ENCODE data around the gene TSPAN14. TPM values are rescaled to one million over a fixed set of nuclear protein-coding genes. Genes with fewer than 3 reads are reported as not detected.

The TSPAN14 gene
- total RNA-seq, 1 donor: 23.9 TPM

- H3K36me3 ChIP-seq (ENCODE audit: insufficient read depth, low read length): no peaks in the 10 kb centered on the region
- H3K9me3 ChIP-seq (ENCODE audit: low read depth, low read length): no peaks in the 10 kb centered on the region
- H3K4me1 ChIP-seq (ENCODE audit: insufficient read depth, low read length): no peaks in the 10 kb centered on the region
- H3K4me3 ChIP-seq (ENCODE audit: insufficient read depth, low read length): no peak overlapping the region
- DNase-seq (ENCODE audit: insufficient read length, low spot score, missing footprints): no peak
- H3K4me2 ChIP-seq (ENCODE audit: insufficient read depth, low read length): no peak overlapping the region
- H2AFZ ChIP-seq (ENCODE audit: low read length): no peak overlapping the region
- no peaks in the 10 kb centered on the region for H4K20me1 ChIP-seq (ENCODE audit: insufficient read depth, low read length)
- TF ChIP-seq, protein P1, sequence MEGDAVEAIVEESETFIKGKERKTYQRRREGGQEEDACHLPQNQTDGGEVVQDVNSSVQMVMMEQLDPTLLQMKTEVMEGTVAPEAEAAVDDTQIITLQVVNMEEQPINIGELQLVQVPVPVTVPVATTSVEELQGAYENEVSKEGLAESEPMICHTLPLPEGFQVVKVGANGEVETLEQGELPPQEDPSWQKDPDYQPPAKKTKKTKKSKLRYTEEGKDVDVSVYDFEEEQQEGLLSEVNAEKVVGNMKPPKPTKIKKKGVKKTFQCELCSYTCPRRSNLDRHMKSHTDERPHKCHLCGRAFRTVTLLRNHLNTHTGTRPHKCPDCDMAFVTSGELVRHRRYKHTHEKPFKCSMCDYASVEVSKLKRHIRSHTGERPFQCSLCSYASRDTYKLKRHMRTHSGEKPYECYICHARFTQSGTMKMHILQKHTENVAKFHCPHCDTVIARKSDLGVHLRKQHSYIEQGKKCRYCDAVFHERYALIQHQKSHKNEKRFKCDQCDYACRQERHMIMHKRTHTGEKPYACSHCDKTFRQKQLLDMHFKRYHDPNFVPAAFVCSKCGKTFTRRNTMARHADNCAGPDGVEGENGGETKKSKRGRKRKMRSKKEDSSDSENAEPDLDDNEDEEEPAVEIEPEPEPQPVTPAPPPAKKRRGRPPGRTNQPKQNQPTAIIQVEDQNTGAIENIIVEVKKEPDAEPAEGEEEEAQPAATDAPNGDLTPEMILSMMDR (IDR thresholded peaks at IDR 0.05; ENCODE audit: extremely low read depth, low read depth, low read length): no peak
- H3K27me3 ChIP-seq (ENCODE audit: insufficient read depth, low read length): peaks cover 28% of the 10 kb centered on the region
- H3K27ac ChIP-seq (ENCODE audit: low read depth, low read length): no peak overlapping the region
- H3K79me2 ChIP-seq (ENCODE audit: insufficient read depth, low read length): no peaks in the 10 kb centered on the region
Measured at GRCh38 chr10:80410578-80411145, 43.4 kb upstream of the TSPAN14 start.

DNA sequence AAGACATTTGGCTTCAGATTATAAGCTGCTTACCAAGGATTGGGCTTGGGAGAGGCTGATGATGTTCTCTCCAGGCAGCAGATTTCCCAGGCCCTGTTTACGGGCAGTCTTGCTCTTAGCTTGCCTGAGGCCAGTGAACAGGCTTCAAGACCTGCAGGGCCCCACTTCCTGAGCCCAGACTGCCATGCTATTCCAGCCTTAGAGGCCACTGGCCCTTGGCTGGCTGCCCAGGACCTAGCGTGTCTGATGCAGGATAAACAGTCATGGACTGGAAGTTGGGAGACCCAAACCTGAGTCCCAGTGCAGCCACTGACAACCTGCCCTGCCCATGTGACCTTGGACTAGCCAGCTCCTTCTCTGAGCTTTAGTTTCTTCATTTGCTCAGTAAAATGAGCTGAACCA, 42.8 kb upstream of the TSPAN14 start:
- Histone ChIP-seq H3K9me3 (ENCODE audit: low read depth, low read length) (no peaks in the 10 kb centered on the region), H3K4me3 (ENCODE audit: insufficient read depth, low read length) (no peak overlapping the region), H3K27ac (ENCODE audit: low read depth, low read length) (no peak overlapping the region), H3K27me3 (ENCODE audit: insufficient read depth, low read length) (peaks cover 28% of the 10 kb centered on the region), H3K4me2 (ENCODE audit: insufficient read depth, low read length) (no peak overlapping the region), H3K79me2 (ENCODE audit: insufficient read depth, low read length) (no peaks in the 10 kb centered on the region), H3K36me3 (ENCODE audit: insufficient read depth, low read length) (no peaks in the 10 kb centered on the region), H4K20me1 (ENCODE audit: insufficient read depth, low read length) (no peaks in the 10 kb centered on the region), H3K4me1 (ENCODE audit: insufficient read depth, low read length) (no peaks in the 10 kb centered on the region), H2AFZ (ENCODE audit: low read length) (no peak overlapping the region)
- DNase-seq (ENCODE audit: insufficient read length, low spot score, missing footprints): no peak
- TF ChIP-seq, protein P1 (IDR thresholded peaks at IDR 0.05; ENCODE audit: extremely low read depth, low read depth, low read length): no peak

DNA sequence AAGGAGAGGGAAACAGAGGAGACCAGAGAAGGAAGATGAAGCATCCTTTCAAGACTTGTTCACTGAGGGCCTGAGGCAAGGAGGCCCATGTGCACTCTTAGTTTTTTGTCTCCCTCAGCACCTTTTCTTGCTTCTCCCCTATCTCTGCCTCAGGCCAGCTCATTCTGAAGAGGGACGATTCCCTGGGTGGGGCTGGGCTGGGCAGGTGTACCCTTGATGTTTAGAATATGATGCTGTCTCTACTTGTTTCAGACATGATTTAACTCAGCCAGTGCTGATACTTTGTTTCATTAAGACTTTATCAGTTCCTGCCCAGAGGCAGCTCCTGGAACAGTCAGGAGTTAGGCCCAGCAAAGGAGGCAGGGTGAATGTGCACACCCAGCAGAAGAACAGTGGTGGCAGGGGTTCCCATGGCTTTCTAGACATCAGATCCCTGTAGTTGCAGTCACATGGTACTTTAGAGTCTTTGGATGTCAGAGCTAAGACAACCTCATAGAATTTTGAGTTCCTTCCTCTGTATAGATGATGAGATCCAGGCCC, 42.4 kb upstream of the TSPAN14 start:
- Histone ChIP-seq H2AFZ (ENCODE audit: low read length) (no peak overlapping the region), H3K27ac (ENCODE audit: low read depth, low read length) (no peak overlapping the region), H3K27me3 (ENCODE audit: insufficient read depth, low read length) (peaks cover 28% of the 10 kb centered on the region), H3K4me1 (ENCODE audit: insufficient read depth, low read length) (no peaks in the 10 kb centered on the region), H4K20me1 (ENCODE audit: insufficient read depth, low read length) (no peaks in the 10 kb centered on the region), H3K36me3 (ENCODE audit: insufficient read depth, low read length) (no peaks in the 10 kb centered on the region), H3K79me2 (ENCODE audit: insufficient read depth, low read length) (no peaks in the 10 kb centered on the region), H3K4me3 (ENCODE audit: insufficient read depth, low read length) (no peak overlapping the region), H3K4me2 (ENCODE audit: insufficient read depth, low read length) (no peak overlapping the region), H3K9me3 (ENCODE audit: low read depth, low read length) (no peaks in the 10 kb centered on the region)
- DNase-seq (ENCODE audit: insufficient read length, low spot score, missing footprints): no peak
- TF ChIP-seq, protein P1 (IDR thresholded peaks at IDR 0.05; ENCODE audit: extremely low read depth, low read depth, low read length): no peak

GRCh38 chr10:80412486-80412885, 41.6 kb upstream of the TSPAN14 start:
- no peak overlapping the region for H3K4me3 ChIP-seq (ENCODE audit: insufficient read depth, low read length)
- TF ChIP-seq, protein P1 (IDR thresholded peaks at IDR 0.05; ENCODE audit: extremely low read depth, low read depth, low read length): no peak
- no peaks in the 10 kb centered on the region for H4K20me1 ChIP-seq (ENCODE audit: insufficient read depth, low read length)
- H3K27me3 ChIP-seq (ENCODE audit: insufficient read depth, low read length): peaks cover 27% of the 10 kb centered on the region
- H2AFZ ChIP-seq (ENCODE audit: low read length): no peak overlapping the region
- no peaks in the 10 kb centered on the region for H3K9me3 ChIP-seq (ENCODE audit: low read depth, low read length)
- H3K36me3 ChIP-seq (ENCODE audit: insufficient read depth, low read length): no peaks in the 10 kb centered on the region
- H3K4me2 ChIP-seq (ENCODE audit: insufficient read depth, low read length): no peak overlapping the region
- H3K4me1 ChIP-seq (ENCODE audit: insufficient read depth, low read length): no peaks in the 10 kb centered on the region
- no peak overlapping the region for H3K27ac ChIP-seq (ENCODE audit: low read depth, low read length)
- no peaks in the 10 kb centered on the region for H3K79me2 ChIP-seq (ENCODE audit: insufficient read depth, low read length)
- DNase-seq (ENCODE audit: insufficient read length, low spot score, missing footprints): no peak

Measured in osteoblast (primary cell).